Endothelial cell of umbilical vein (primary cell): ENCODE data around the gene FAM107A.

ENCODE experiments used
- CTCF ChIP-seq, 2 donors: IDR thresholded peaks; 1 replicate in 1 of 2; 2 replicates in 1 of 2; pipeline ENCODE4 v1.5.1; 2011; ENCODE audit warnings: low read length in 2 of 2, mild to moderate bottlenecking in 2 of 2, moderate library complexity in 2 of 2, control low read depth in 1 of 2, inconsistent platforms in 1 of 2, low read depth in 1 of 2; ENCODE audit not compliant: insufficient read depth in 1 of 2; ENCODE audit errors: extremely low read depth in 1 of 2
- EZH2 ChIP-seq: IDR thresholded peaks from 2 replicates; pipeline ENCODE4 v1.6.1; 2012; ENCODE audit warnings: borderline replicate concordance, low read depth, mild to moderate bottlenecking, moderate library complexity, low read length, inconsistent platforms; ENCODE audit not compliant: severe bottlenecking
- POLR2A ChIP-seq: IDR thresholded peaks from 2 replicates; pipeline ENCODE4 v1.6.1; 2012; ENCODE audit warnings: low read depth, mild to moderate bottlenecking, control low read depth, low read length

- TF ChIP-seq EZH2 (no peak), POLR2A (no peak), CTCF (IDR thresholded peaks at IDR 0.05; ENCODE audit: extremely low read depth in 1 of 2, insufficient read depth in 1 of 2, low read depth in 1 of 2, low read length in 2 of 2) (no peak)
Measured at GRCh38 chr3:58551636-58552180, 25.5 kb downstream of the FAM107A start.
